ENCODE results near the gene TFAP2D. TPM values are rescaled to one million over a fixed set of nuclear protein-coding genes. Genes with fewer than 3 reads are reported as not detected.

TFAP2D gene
- total RNA-seq, 1 experiment from 2014 or later: not detected

- DNase-seq (ENCODE audit: low read depth): peak; percentile 57
These were observed 106.2 kb downstream of the TFAP2D start for GRCh38 chr6:50819466-50819903.

- DNase-seq (ENCODE audit: low read depth): peak; percentile 49
These were observed 106.9 kb downstream of the TFAP2D start for GRCh38 chr6:50819904-50820868.

GRCh38 chr6:50820869-50821264, 107.5 kb downstream of the TFAP2D start:
- DNase-seq (ENCODE audit: low read depth): no peak

- no peak for DNase-seq (ENCODE audit: low read depth)
These were observed 108.2 kb downstream of the TFAP2D start for GRCh38 chr6:50821441-50822077.

DNA sequence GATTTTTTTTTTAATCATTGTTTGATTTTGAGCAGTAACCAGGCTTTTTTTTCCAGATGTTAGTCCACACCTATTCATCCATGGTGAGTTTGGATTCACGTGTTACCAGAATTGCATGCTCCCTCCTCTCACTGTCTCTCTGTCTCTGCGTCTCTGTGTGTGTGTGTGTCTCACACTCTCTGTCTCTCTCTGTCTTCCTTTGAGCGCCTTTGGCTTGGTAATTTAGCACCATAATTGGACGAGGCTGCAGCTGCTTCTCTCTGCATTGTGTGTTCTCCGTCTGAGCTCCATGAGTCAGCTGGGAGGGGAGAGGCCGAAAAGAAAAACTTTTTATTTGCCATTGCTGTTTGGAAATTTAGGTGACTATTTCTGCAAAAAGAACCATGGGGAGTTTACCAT, 108.8 kb downstream of the TFAP2D start:
- peak; percentile 64 for DNase-seq (ENCODE audit: low read depth)

Other genes starting within 250 kb of the TFAP2D start
- not detected in 2 replicates for gene TFAP2B, start 105.3 kb downstream of the TFAP2D start, total RNA-seq (2014; rRNA removed; shearing (Covaris generic))